ENCODE data around the gene SDF2. TPM values are rescaled to one million over a fixed set of nuclear protein-coding genes. Genes with fewer than 3 reads are reported as not detected.

The SDF2 gene
- total RNA-seq, 1 donor from 2014 or later: 49.2 TPM

Other genes with a start within 250 kb of the SDF2 start
- gene SLC13A2, start 188.3 kb downstream of the SDF2 start, total RNA-seq: not detected in 2 replicates
- gene FOXN1, start 155.6 kb downstream of the SDF2 start, total RNA-seq: not detected in 2 replicates
- gene UNC119, start 109.3 kb downstream of the SDF2 start, total RNA-seq: 55.3 and 63.9 TPM in 2 replicates
- gene PIGS, start 90.4 kb downstream of the SDF2 start, total RNA-seq: 65.1 and 70.9 TPM in 2 replicates
- 95.0 and 95.7 TPM in 2 replicates for gene ALDOC, start 85.0 kb downstream of the SDF2 start, total RNA-seq
- 92.5 and 98.8 TPM in 2 replicates for gene SPAG5, start 62.9 kb downstream of the SDF2 start, total RNA-seq
- 35.2 and 37.9 TPM in 2 replicates for gene RSKR, start 47.7 kb downstream of the SDF2 start, total RNA-seq
- gene BLTP2, start 16.7 kb downstream of the SDF2 start, total RNA-seq: 196 and 213 TPM in 2 replicates
- gene SUPT6H, start 299 bp upstream of the SDF2 start, total RNA-seq: 97.5 and 102 TPM in 2 replicates
- 7.0 and 7.7 TPM in 2 replicates for gene PROCA1, start 50.0 kb upstream of the SDF2 start, total RNA-seq
- 19.4 and 21.5 TPM in 2 replicates for gene RAB34, start 56.0 kb upstream of the SDF2 start, total RNA-seq
- gene RPL23A, start 58.1 kb upstream of the SDF2 start, total RNA-seq: 1,712 and 1,733 TPM in 2 replicates
- gene TLCD1, start 64.3 kb upstream of the SDF2 start, total RNA-seq: 8.0 and 8.2 TPM in 2 replicates
- gene NEK8, start 66.9 kb upstream of the SDF2 start, total RNA-seq: 3.6 and 4.2 TPM in 2 replicates
- 125 and 129 TPM in 2 replicates for gene TRAF4, start 82.1 kb upstream of the SDF2 start, total RNA-seq
- gene FAM222B, start 180.9 kb upstream of the SDF2 start, total RNA-seq: 19.6 and 23.0 TPM in 2 replicates
- gene ERAL1, start 193.1 kb upstream of the SDF2 start, total RNA-seq: 54.5 and 60.4 TPM in 2 replicates
- 136 and 143 TPM in 2 replicates for gene FLOT2, start 235.8 kb upstream of the SDF2 start, total RNA-seq
- gene DHRS13, start 241.2 kb upstream of the SDF2 start, total RNA-seq: 30.6 and 32.9 TPM in 2 replicates

Data from activated T-helper 2 cell treated with anti-CD3 and anti-CD28 coated beads, Interferon-gamma antibody, Interleukin-2, Interleukin-4, amounts not matched to agents 10 μg/mL and 5 μg/mL and 100 μg/mL, durations not matched to agents 14 hours and 24 hours and 36 hours (primary cell).